ENCODE results near the gene FAM25A. TPM values are rescaled to one million over a fixed set of nuclear protein-coding genes. Genes with fewer than 3 reads are reported as not detected.
A peak's percentile ranks its signal among the peaks of the same experiment; 100 is the strongest.
"Not testable (repeated sequence)": the region's sequence is repeated elsewhere in the genome, so short reads cannot be mapped to it uniquely, and the experiment has no call there.

The FAM25A gene
- total RNA-seq, 1 experiment from 2014 or later, result 11.4 TPM

- H3K27me3 ChIP-seq (ENCODE audit: insufficient read depth, low read depth); POLR2A ChIA-PET (ENCODE audit: unreplicated experiment); CTCF ChIA-PET; H3K9me2 ChIP-seq (ENCODE audit: insufficient read depth); H3K27ac ChIP-seq; H3K36me3 ChIP-seq (ENCODE audit: low read depth); H3K4me2 ChIP-seq; H3K9me3 ChIP-seq (ENCODE audit: insufficient read depth, low read depth); H3K79me2 ChIP-seq (ENCODE audit: low read depth); H3F3A ChIP-seq (ENCODE audit: insufficient read depth, low read depth); H4K20me1 ChIP-seq (ENCODE audit: insufficient read depth); intact Hi-C loops (cut with micrococcal nuclease; ENCODE audit: unreplicated experiment); DNase-seq; BruUV-seq (replicated peaks); H2AFZ ChIP-seq; H3K4me3 ChIP-seq: not testable (repeated sequence)
- H3K4me1 ChIP-seq (replicated peaks; ENCODE audit: insufficient read depth), result peaks cover 21% of the 10 kb centered on the region
These were observed 4.9 kb upstream of the FAM25A start for GRCh38 chr10:87014986-87015716.

GRCh38 chr10:87018127-87018526 is 2.0 kb upstream of the FAM25A start:
- H3F3A ChIP-seq (ENCODE audit: insufficient read depth, low read depth); POLR2A ChIA-PET (ENCODE audit: unreplicated experiment); H3K4me3 ChIP-seq; DNase-seq; H3K79me2 ChIP-seq (ENCODE audit: low read depth); BruUV-seq (replicated peaks); H3K36me3 ChIP-seq (ENCODE audit: low read depth); H3K4me2 ChIP-seq; H3K9me2 ChIP-seq (ENCODE audit: insufficient read depth); H3K9me3 ChIP-seq (ENCODE audit: insufficient read depth, low read depth); H4K20me1 ChIP-seq (ENCODE audit: insufficient read depth); CTCF ChIA-PET; H2AFZ ChIP-seq; intact Hi-C loops (cut with micrococcal nuclease; ENCODE audit: unreplicated experiment); H3K27me3 ChIP-seq (ENCODE audit: insufficient read depth, low read depth): not testable (repeated sequence)
- Histone ChIP-seq H3K4me1 (replicated peaks; ENCODE audit: insufficient read depth) (peaks cover 23% of the 10 kb centered on the region), H3K27ac (peak overlapping the region; percentile 59; the same call in 1 of the 2 replicates)

GRCh38 chr10:87019066-87019465 is 1.0 kb upstream of the FAM25A start:
- H3K36me3 ChIP-seq (ENCODE audit: low read depth); H3F3A ChIP-seq (ENCODE audit: insufficient read depth, low read depth); BruUV-seq (replicated peaks); H3K4me3 ChIP-seq; CTCF ChIA-PET; H3K79me2 ChIP-seq (ENCODE audit: low read depth); H3K9me2 ChIP-seq (ENCODE audit: insufficient read depth); H4K20me1 ChIP-seq (ENCODE audit: insufficient read depth); intact Hi-C loops (cut with micrococcal nuclease; ENCODE audit: unreplicated experiment); POLR2A ChIA-PET (ENCODE audit: unreplicated experiment); H2AFZ ChIP-seq; H3K4me2 ChIP-seq; H3K27me3 ChIP-seq (ENCODE audit: insufficient read depth, low read depth); H3K9me3 ChIP-seq (ENCODE audit: insufficient read depth, low read depth): not testable (repeated sequence)
- H3K4me1 ChIP-seq (replicated peaks; ENCODE audit: insufficient read depth), result peaks cover 23% of the 10 kb centered on the region
- DNase-seq, result peak; percentile 60 to 79
- peak overlapping the region; percentile 79 for H3K27ac ChIP-seq

GRCh38 chr10:87019504-87019903 is 590 bp upstream of the FAM25A start:
- POLR2A ChIA-PET (ENCODE audit: unreplicated experiment); H3K4me3 ChIP-seq; H3K9me2 ChIP-seq (ENCODE audit: insufficient read depth); H2AFZ ChIP-seq; H3F3A ChIP-seq (ENCODE audit: insufficient read depth, low read depth); CTCF ChIA-PET; H3K9me3 ChIP-seq (ENCODE audit: insufficient read depth, low read depth); intact Hi-C loops (cut with micrococcal nuclease; ENCODE audit: unreplicated experiment); H3K27me3 ChIP-seq (ENCODE audit: insufficient read depth, low read depth); H4K20me1 ChIP-seq (ENCODE audit: insufficient read depth); H3K36me3 ChIP-seq (ENCODE audit: low read depth); H3K79me2 ChIP-seq (ENCODE audit: low read depth): not testable (repeated sequence)
- Histone ChIP-seq H3K4me2 (peak overlapping the region; percentile 58), H3K27ac (peak overlapping the region; percentile 79), H3K4me1 (replicated peaks; ENCODE audit: insufficient read depth) (peaks cover 23% of the 10 kb centered on the region)
- peak in 1 of 2 experiments; percentile 53 for DNase-seq
- TSS peak; percentile 28 for BruUV-seq (replicated peaks)

- H3K9me3 ChIP-seq (ENCODE audit: insufficient read depth, low read depth); CTCF ChIA-PET; H3K4me1 ChIP-seq (replicated peaks; ENCODE audit: insufficient read depth); POLR2A ChIA-PET (ENCODE audit: unreplicated experiment); H3K79me2 ChIP-seq (ENCODE audit: low read depth); H3K9me2 ChIP-seq (ENCODE audit: insufficient read depth); H3K36me3 ChIP-seq (ENCODE audit: low read depth); H4K20me1 ChIP-seq (ENCODE audit: insufficient read depth); BruUV-seq (replicated peaks); H3K27me3 ChIP-seq (ENCODE audit: insufficient read depth, low read depth); H2AFZ ChIP-seq; intact Hi-C loops (cut with micrococcal nuclease; ENCODE audit: unreplicated experiment); H3F3A ChIP-seq (ENCODE audit: insufficient read depth, low read depth); H3K4me3 ChIP-seq: not testable (repeated sequence)
- Histone ChIP-seq H3K4me2 (peak overlapping the region; percentile 42), H3K27ac (peak overlapping the region; percentile 68)
- DNase-seq, result peak; percentile 30 to 81
These were observed 5.3 kb downstream of the FAM25A start for GRCh38 chr10:87025285-87025958.

GRCh38 chr10:87026747-87027508 is 6.8 kb downstream of the FAM25A start:
- H3K4me2 ChIP-seq; BruUV-seq (replicated peaks); intact Hi-C loops (cut with micrococcal nuclease; ENCODE audit: unreplicated experiment); POLR2A ChIA-PET (ENCODE audit: unreplicated experiment); H3K4me1 ChIP-seq (replicated peaks; ENCODE audit: insufficient read depth); H3K9me3 ChIP-seq (ENCODE audit: insufficient read depth, low read depth); H2AFZ ChIP-seq; H3K27me3 ChIP-seq (ENCODE audit: insufficient read depth, low read depth); H4K20me1 ChIP-seq (ENCODE audit: insufficient read depth); H3K79me2 ChIP-seq (ENCODE audit: low read depth); H3K27ac ChIP-seq; H3K9me2 ChIP-seq (ENCODE audit: insufficient read depth); H3K36me3 ChIP-seq (ENCODE audit: low read depth); DNase-seq; H3F3A ChIP-seq (ENCODE audit: insufficient read depth, low read depth); H3K4me3 ChIP-seq; CTCF ChIA-PET: not testable (repeated sequence)

GRCh38 chr10:87030419-87030818 is 10.3 kb downstream of the FAM25A start:
- H3K27me3 ChIP-seq (ENCODE audit: insufficient read depth, low read depth); H2AFZ ChIP-seq; H3K4me2 ChIP-seq; H3K4me3 ChIP-seq; H3K79me2 ChIP-seq (ENCODE audit: low read depth); H3K4me1 ChIP-seq (replicated peaks; ENCODE audit: insufficient read depth); POLR2A ChIA-PET (ENCODE audit: unreplicated experiment); H3K9me3 ChIP-seq (ENCODE audit: insufficient read depth, low read depth); H3K27ac ChIP-seq; H3F3A ChIP-seq (ENCODE audit: insufficient read depth, low read depth); intact Hi-C loops (cut with micrococcal nuclease; ENCODE audit: unreplicated experiment); DNase-seq; H4K20me1 ChIP-seq (ENCODE audit: insufficient read depth); H3K9me2 ChIP-seq (ENCODE audit: insufficient read depth); H3K36me3 ChIP-seq (ENCODE audit: low read depth); BruUV-seq (replicated peaks): not testable (repeated sequence)
- CTCF ChIA-PET, result interaction anchor here (0.6 kb wide), 1 partner anchor 10 kb away, joined by 4 read pairs; no protein-coding TSS in a partner anchor
